ENCODE data around the gene CACNA1C.

- TF ChIP-seq CTCF (IDR thresholded peaks at IDR 0.05) = no peak
- no peak for TF ChIP-seq REST (IDR thresholded peaks at IDR 0.05; ENCODE audit: low read depth, low read length)
- TF ChIP-seq, protein P1, sequence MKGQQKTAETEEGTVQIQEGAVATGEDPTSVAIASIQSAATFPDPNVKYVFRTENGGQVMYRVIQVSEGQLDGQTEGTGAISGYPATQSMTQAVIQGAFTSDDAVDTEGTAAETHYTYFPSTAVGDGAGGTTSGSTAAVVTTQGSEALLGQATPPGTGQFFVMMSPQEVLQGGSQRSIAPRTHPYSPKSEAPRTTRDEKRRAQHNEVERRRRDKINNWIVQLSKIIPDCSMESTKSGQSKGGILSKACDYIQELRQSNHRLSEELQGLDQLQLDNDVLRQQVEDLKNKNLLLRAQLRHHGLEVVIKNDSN (IDR thresholded peaks at IDR 0.05; ENCODE audit: borderline replicate concordance, low read depth) = no peak
- no peak for TF ChIP-seq USF2 (IDR thresholded peaks at IDR 0.05; ENCODE audit: borderline replicate concordance, low read depth, low read length)
- TF ChIP-seq EP300 (IDR thresholded peaks at IDR 0.05; ENCODE audit: borderline replicate concordance in 1 of 2, low read depth in 1 of 2, low read length in 1 of 2) = no peak
- TF ChIP-seq FOSL2 (IDR thresholded peaks at IDR 0.05; ENCODE audit: borderline replicate concordance, low read depth) = no peak
- TF ChIP-seq, protein P2, sequence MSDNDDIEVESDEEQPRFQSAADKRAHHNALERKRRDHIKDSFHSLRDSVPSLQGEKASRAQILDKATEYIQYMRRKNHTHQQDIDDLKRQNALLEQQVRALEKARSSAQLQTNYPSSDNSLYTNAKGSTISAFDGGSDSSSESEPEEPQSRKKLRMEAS (IDR thresholded peaks at IDR 0.05; ENCODE audit: low read depth) = no peak
- no peak for TF ChIP-seq POLR2AphosphoS5 (IDR thresholded peaks at IDR 0.05; ENCODE audit: low read depth, low read length)
- TF ChIP-seq SMC3 (IDR thresholded peaks at IDR 0.05; ENCODE audit: low read depth, low read length) = no peak
- no peak for TF ChIP-seq TAF1 (IDR thresholded peaks at IDR 0.05; ENCODE audit: borderline replicate concordance, low read depth, low read length)
- no peak for TF ChIP-seq NRF1 (IDR thresholded peaks at IDR 0.05; ENCODE audit: low read depth, low read length)
- TF ChIP-seq, protein P3, sequence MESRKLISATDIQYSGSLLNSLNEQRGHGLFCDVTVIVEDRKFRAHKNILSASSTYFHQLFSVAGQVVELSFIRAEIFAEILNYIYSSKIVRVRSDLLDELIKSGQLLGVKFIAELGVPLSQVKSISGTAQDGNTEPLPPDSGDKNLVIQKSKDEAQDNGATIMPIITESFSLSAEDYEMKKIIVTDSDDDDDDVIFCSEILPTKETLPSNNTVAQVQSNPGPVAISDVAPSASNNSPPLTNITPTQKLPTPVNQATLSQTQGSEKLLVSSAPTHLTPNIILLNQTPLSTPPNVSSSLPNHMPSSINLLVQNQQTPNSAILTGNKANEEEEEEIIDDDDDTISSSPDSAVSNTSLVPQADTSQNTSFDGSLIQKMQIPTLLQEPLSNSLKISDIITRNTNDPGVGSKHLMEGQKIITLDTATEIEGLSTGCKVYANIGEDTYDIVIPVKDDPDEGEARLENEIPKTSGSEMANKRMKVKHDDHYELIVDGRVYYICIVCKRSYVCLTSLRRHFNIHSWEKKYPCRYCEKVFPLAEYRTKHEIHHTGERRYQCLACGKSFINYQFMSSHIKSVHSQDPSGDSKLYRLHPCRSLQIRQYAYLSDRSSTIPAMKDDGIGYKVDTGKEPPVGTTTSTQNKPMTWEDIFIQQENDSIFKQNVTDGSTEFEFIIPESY (IDR thresholded peaks at IDR 0.05; ENCODE audit: borderline replicate concordance, low read depth) = no peak
- no peak for TF ChIP-seq GABPA (IDR thresholded peaks at IDR 0.05; ENCODE audit: low read depth)
Measured at GRCh38 chr12:2258025-2258424, 205.2 kb downstream of the CACNA1C start.
